Measurements from ENCODE around the gene ZDHHC18. TPM values are rescaled to one million over a fixed set of nuclear protein-coding genes. Genes with fewer than 3 reads are reported as not detected.

The ZDHHC18 gene
- total RNA-seq, 2 donors from 2014 or later, result 70.2 to 71.2 TPM

DNA sequence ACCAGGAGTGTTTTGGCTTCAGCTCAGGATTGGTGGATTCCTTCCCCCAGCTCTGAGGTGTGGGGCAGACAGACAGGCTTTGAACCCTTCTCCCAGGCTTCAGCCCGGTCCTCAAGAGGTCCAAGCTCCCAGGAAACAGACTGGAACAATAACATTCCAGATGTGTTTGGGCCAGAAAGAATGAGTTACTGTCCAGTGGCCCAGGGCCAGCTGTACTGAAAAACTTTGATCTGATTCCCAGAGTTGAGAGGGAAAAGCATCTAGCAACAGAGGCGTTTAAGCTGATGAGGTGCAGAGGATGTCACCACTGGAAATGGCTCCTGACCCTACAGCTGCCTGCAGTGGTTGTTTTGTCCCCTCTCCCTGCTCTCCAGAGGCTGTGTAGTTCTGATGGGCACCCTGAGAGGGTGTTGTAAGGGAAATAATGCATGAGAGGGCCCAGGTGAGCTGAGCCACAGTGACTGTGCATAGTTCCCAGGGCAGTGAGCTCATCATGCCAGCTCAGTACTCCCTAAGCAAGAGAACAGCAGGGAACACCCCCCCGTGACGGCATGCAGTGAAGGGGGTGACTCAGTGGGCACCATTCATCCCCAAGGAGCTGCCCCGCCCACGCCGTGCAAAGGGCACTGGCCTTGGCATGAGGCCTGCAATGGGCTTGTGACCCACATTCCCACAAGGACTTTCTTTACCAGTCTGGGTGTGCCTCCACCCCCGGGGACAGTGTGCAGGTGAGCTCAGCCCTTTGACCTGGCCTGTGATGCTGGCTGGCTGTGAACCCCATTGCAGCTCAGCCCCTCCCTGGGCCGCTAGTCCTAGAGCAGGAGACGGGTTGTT lies 22.7 kb downstream of the ZDHHC18 start:
- H3K27ac Mint-ChIP-seq, result no peak overlapping the region
- H3K4me3 Mint-ChIP-seq, result no peak overlapping the region
- DNase-seq, result no peak
- ATAC-seq, result no peak
- H3K4me1 Mint-ChIP-seq, result peaks cover 8% of the 10 kb centered on the region
- H3K36me3 Mint-ChIP-seq (ENCODE audit: low read depth), result peaks cover 11% of the 10 kb centered on the region
- H3K27me3 Mint-ChIP-seq, result no peaks in the 10 kb centered on the region
- no peaks in the 10 kb centered on the region for H3K9me3 ChIP-seq (ENCODE audit: control insufficient read depth, low read length, poor library complexity, severe bottlenecking)

DNA sequence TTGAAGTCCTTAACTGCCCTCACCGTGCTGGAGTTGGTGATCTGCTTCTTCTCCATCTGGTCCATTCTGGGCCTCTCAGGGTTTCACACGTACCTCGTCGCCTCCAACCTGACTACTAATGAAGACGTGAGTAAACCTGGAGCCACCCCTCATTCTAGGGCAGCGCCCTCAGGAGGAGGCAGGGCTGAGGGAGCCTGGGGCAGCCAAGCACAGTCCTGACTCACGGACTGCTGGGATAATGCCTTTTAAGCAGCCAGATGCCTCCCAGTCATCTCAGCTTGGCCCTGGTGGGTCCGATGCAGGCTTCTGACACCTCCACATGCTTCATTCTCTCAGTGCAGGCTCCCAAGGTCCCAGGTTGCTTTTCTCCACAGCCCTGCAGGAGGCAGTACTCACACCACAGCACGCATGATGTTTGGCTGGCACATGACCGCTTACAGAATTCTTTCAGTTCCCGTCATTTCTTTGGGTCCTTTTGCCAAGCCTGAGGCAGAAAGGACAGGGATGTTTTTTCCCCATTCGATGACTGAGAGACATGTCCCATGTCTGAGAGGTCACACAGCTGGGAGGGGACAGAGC lies 24.7 kb downstream of the ZDHHC18 start:
- peaks cover 11% of the 10 kb centered on the region for H3K36me3 Mint-ChIP-seq (ENCODE audit: low read depth)
- H3K27ac Mint-ChIP-seq, result no peak overlapping the region
- no peak overlapping the region for H3K4me3 Mint-ChIP-seq
- no peaks in the 10 kb centered on the region for H3K27me3 Mint-ChIP-seq
- peaks cover 8% of the 10 kb centered on the region for H3K4me1 Mint-ChIP-seq
- H3K9me3 ChIP-seq (ENCODE audit: control insufficient read depth, low read length, poor library complexity, severe bottlenecking), result no peaks in the 10 kb centered on the region
- DNase-seq (no peak), ATAC-seq (no peak)

DNA sequence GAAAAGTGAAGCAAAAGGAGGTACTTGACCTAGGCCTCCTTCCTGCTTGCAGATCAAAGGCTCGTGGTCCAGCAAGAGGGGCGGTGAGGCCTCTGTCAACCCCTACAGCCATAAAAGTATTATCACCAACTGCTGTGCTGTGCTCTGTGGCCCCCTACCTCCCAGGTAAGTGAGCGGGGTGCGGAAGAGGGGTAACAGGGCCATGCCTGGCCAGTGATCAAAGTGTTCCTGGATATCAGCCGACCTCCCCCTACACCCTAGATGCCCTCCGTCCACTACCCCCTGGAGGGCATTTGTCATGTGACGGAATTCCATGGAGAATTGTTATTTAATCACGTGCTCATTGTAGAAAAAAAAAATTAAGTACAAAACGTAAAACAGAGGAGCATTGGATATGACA lies 26.2 kb downstream of the ZDHHC18 start:
- H3K9me3 ChIP-seq (ENCODE audit: control insufficient read depth, low read length, poor library complexity, severe bottlenecking), result no peaks in the 10 kb centered on the region
- H3K4me3 Mint-ChIP-seq, result no peak overlapping the region
- H3K27ac Mint-ChIP-seq, result peak overlapping the region; percentile 16
- DNase-seq (no peak), ATAC-seq (no peak)
- H3K36me3 Mint-ChIP-seq (ENCODE audit: low read depth), result peaks cover 8% of the 10 kb centered on the region
- H3K4me1 Mint-ChIP-seq, result peaks cover 8% of the 10 kb centered on the region
- H3K27me3 Mint-ChIP-seq, result no peaks in the 10 kb centered on the region

DNA sequence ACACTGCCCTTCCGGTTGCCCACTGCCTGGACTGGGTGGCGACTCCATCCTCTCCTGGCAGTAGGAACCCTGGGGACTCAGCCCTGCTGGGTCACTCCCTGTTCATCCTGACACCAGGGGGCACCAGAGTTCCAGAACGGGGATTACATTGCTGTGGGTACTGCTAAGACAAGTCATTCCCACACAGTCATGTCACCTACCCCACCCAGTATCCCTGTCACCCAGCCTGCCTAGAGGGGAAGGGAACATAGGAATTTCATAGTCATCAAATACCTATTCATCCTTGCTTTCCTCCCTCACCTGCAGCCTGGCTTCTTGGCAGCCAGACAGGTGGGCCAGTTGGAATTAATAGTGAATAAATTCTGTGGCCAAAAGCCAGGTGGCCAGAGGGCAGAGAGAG lies 26.7 kb downstream of the ZDHHC18 start:
- no peaks in the 10 kb centered on the region for H3K9me3 ChIP-seq (ENCODE audit: control insufficient read depth, low read length, poor library complexity, severe bottlenecking)
- H3K36me3 Mint-ChIP-seq (ENCODE audit: low read depth), result peaks cover 6% of the 10 kb centered on the region
- DNase-seq, result peak; percentile 53 to 80 (median 55)
- peaks cover 8% of the 10 kb centered on the region for H3K4me1 Mint-ChIP-seq
- H3K4me3 Mint-ChIP-seq, result no peak overlapping the region
- peak; percentile 82 for ATAC-seq
- no peaks in the 10 kb centered on the region for H3K27me3 Mint-ChIP-seq
- H3K27ac Mint-ChIP-seq, result peak overlapping the region; percentile 16

DNA sequence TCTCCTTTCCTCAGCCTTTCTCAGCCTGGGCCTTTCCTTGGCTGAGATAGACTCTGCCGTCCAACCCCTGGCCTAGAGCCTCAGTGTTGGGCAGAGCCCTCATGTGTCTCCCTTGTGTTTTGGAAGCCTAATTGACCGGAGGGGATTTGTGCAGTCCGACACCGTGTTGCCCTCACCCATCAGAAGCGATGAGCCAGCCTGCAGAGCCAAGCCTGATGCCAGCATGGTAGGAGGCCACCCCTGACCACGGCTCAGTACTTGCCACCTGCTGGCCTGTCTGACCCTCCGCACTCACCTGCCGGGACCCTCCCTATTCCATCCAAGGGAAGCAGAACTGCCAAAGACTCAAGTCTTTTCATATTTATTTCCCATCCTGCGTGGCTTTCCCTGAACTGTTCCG lies 27.1 kb downstream of the ZDHHC18 start:
- H3K4me1 Mint-ChIP-seq, result peaks cover 8% of the 10 kb centered on the region
- ATAC-seq, result no peak
- peak overlapping the region; percentile 16 for H3K27ac Mint-ChIP-seq
- H3K4me3 Mint-ChIP-seq, result peak overlapping the region; percentile 45
- DNase-seq, result no peak
- H3K36me3 Mint-ChIP-seq (ENCODE audit: low read depth), result peaks cover 4% of the 10 kb centered on the region
- H3K9me3 ChIP-seq (ENCODE audit: control insufficient read depth, low read length, poor library complexity, severe bottlenecking), result no peaks in the 10 kb centered on the region
- no peaks in the 10 kb centered on the region for H3K27me3 Mint-ChIP-seq

DNA sequence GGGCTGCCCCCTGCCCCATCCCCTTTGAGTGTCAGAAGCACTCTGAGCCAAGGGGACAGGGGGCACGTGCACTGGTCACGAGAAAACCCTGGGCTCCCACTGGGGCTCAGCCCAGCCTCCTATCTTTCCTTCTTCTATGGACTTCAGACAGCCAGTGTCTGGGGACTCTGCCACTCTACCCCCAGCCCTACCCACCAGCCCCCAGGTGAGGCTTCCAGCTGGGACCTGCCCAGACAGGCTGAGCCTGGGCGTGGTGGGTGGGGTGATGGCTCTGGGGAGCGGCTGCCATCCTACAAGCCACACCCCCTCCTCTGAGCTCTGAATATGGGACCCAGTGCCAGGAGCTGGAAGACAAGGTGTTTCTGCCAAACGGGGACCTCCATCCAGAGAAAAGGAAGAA lies 28.4 kb downstream of the ZDHHC18 start:
- ATAC-seq, result no peak
- Mint-ChIP-seq H3K27me3 (no peaks in the 10 kb centered on the region), H3K4me3 (no peak overlapping the region), H3K36me3 (ENCODE audit: low read depth) (peaks cover 4% of the 10 kb centered on the region), H3K27ac (no peak overlapping the region), H3K4me1 (peaks cover 5% of the 10 kb centered on the region)
- no peak for DNase-seq
- H3K9me3 ChIP-seq (ENCODE audit: control insufficient read depth, low read length, poor library complexity, severe bottlenecking), result no peaks in the 10 kb centered on the region

DNA sequence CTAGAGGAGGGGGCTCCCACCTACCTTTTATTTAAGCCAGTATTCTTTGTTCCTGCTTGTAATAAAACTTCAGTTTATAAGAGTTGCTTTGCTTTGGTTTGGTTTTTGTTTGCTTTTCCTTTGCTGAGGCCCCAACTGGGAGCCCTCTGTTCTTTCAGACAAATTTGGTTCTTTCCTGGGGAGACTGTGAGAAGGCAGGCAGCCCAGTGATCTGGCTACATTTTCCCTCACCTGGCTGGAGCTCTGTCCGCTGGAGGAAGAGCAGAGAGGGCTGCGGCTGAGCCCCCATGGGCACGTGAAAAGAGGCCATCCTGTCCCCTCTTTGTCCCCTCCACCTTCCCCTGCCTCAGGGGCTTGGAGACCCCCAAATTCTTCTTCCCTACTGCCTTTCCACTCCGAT lies 29.1 kb downstream of the ZDHHC18 start:
- no peaks in the 10 kb centered on the region for H3K9me3 ChIP-seq (ENCODE audit: control insufficient read depth, low read length, poor library complexity, severe bottlenecking)
- Mint-ChIP-seq H3K27me3 (no peaks in the 10 kb centered on the region), H3K27ac (no peak overlapping the region), H3K36me3 (ENCODE audit: low read depth) (peaks cover 4% of the 10 kb centered on the region), H3K4me1 (peaks cover 4% of the 10 kb centered on the region), H3K4me3 (no peak overlapping the region)
- no peak for DNase-seq
- ATAC-seq, result no peak

DNA sequence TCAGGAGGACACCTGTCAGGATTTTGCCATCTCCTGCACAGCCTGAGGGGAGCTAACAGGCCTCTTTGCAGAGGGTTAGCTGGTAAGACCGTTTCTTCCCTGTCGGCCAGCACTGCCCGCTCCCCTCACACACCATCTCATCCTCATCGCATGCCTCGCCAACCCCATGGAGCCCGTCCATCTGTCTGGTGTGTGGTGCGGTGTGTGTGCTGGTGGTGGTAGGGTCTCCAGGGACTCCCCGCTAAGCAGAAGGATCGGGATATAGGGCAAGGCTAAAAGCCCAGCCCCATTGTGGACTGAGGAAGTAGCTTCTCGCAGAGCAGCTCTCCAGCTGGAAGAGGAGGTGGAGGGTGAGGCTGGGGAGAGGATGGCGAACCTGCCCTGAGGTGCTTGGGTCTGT lies 29.7 kb downstream of the ZDHHC18 start:
- Mint-ChIP-seq H3K4me3 (peak overlapping the region; percentile 28), H3K36me3 (ENCODE audit: low read depth) (peaks cover 4% of the 10 kb centered on the region), H3K27me3 (no peaks in the 10 kb centered on the region), H3K27ac (peak overlapping the region; percentile 47), H3K4me1 (peaks cover 4% of the 10 kb centered on the region)
- no peak for ATAC-seq
- no peak for DNase-seq
- H3K9me3 ChIP-seq (ENCODE audit: control insufficient read depth, low read length, poor library complexity, severe bottlenecking), result no peaks in the 10 kb centered on the region

DNA sequence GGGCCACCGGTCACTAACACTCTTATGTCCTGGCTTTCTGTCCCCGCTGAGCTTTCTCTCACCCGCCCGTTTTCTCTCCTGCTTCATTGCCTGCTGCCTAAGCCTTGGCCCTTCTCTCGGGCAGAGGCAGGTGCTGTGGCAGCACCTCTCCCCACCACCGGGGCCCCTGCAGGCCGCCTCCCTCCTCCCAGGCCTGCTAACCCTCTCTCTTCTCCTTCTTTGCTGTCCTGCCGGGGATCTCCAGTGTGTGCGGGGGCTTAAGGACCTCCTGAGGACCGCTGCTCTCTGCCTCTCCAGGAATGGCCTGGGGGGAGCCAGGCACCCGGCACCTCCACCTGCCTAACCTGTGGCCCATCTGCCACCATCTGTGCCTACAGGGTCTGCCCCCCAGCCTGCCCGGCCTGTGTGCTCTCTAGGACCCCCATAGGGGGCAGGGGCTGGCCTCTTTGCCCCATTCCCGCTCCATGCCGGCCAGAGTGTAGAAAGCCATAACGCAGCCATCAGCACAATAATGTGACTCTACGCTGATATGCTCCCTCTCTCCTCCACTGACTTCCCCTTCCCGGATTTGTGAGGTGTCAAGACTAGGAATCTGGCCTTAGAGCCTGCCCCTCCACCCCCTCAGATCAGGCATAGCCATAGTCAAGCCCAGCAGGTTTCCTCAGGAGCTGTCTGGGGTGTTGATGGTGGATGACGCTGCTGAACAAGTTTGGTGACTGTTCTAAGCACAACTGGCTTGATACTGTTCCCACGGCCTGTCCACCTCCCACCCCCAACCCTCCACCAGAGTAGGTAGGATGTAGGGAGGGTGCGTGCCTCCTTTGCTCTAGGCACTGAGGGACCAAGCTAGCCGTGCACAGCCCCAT lies 30.3 kb downstream of the ZDHHC18 start:
- ATAC-seq (no peak), DNase-seq (no peak)
- H3K9me3 ChIP-seq (ENCODE audit: control insufficient read depth, low read length, poor library complexity, severe bottlenecking), result no peaks in the 10 kb centered on the region
- Mint-ChIP-seq H3K27me3 (no peaks in the 10 kb centered on the region), H3K27ac (peak overlapping the region; percentile 47), H3K4me3 (no peak overlapping the region), H3K4me1 (peaks cover 5% of the 10 kb centered on the region), H3K36me3 (ENCODE audit: low read depth) (peaks cover 1% of the 10 kb centered on the region)

DNA sequence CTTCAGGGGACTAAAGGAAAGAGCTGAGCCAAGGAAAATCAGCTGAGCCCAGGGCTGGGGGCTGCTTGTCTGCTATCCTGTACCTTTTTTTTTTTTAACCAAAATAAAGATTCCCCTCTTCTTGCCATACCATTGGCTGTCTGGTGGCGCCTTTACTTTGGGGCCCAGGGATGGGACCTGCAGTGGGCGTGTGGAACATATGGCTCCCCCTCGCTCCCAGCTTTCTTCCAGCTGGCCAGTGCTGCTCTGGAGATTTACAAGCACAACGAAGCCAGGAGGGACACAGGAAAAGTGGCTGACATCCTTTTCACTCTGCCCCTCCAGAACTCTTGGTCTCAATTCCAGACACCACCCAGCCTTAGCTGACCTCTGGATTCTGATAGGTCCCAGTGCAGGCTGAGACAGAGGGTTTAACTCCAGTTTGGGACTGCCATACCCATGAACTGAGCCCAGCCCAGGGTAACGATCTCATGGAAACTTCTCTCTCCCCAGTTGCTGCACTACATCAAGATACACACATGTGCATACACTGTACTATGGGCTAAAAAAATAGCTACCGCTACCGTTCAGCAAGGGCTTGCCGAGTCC lies 31.1 kb downstream of the ZDHHC18 start:
- Mint-ChIP-seq H3K27me3 (no peaks in the 10 kb centered on the region), H3K4me1 (peaks cover 11% of the 10 kb centered on the region), H3K4me3 (no peak overlapping the region), H3K27ac (peak overlapping the region; percentile 6), H3K36me3 (ENCODE audit: low read depth) (no peaks in the 10 kb centered on the region)
- no peaks in the 10 kb centered on the region for H3K9me3 ChIP-seq (ENCODE audit: control insufficient read depth, low read length, poor library complexity, severe bottlenecking)
- ATAC-seq (no peak), DNase-seq (no peak)

DNA sequence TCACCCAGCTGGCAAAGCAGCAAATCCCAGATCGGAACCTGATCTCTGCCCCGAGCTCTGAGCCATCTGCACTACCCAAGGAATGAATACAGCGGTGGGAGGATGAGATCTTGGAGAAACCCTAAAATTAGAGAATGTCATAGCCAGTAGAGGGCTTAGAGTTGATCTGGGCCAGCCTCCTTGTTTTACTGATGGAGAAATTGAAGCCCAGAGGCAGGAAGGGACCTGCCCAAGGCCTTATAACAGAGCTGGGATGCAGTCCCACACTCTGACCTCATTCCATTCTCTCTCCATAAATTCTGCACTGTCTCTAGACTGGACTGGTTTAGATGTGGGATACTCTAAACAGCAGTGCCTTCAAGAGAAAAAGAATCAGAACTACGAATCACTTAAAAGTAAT lies 31.7 kb downstream of the ZDHHC18 start:
- H3K9me3 ChIP-seq (ENCODE audit: control insufficient read depth, low read length, poor library complexity, severe bottlenecking), result no peaks in the 10 kb centered on the region
- Mint-ChIP-seq H3K27me3 (no peaks in the 10 kb centered on the region), H3K36me3 (ENCODE audit: low read depth) (no peaks in the 10 kb centered on the region), H3K4me3 (no peak overlapping the region), H3K4me1 (peaks cover 13% of the 10 kb centered on the region), H3K27ac (peak overlapping the region; percentile 6)
- ATAC-seq, result no peak
- no peak for DNase-seq

DNA sequence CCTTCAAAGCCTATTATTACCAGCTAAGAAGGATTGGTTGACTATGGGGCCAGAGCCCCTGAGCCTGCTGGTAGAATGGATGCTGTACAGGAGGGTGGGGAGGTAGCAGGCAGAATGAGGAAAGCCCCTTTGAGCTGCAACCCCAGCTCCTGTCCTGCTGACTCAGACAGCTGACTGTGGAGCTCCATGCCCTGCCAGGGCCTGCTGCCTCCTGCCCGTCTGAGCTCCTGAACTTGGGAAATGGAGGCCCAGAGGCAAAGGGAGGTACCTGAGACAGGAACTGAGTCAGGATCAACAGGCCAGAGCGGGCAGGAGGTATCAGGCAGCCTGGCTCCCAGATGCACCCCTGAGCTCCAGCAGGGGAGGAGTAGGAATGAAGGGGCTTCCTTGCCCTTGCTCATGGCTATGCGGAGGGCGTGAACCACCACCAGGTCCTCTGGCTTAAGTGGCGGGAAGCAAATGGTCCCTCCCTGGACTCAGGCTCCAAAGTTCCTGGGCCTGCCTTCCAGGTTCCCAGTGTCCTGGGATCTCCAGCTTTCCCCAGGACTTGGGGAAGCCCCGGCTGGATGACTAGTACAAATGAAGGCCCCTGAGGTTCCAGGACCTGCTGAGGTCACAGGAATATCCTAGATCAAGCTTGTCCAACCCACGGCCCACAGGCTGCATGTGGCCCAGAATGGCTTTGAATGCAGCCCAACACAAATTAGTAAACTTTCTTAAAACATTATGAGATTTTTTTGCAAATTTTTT lies 32.6 kb downstream of the ZDHHC18 start:
- no peak overlapping the region for H3K4me3 Mint-ChIP-seq
- H3K27ac Mint-ChIP-seq, result peak overlapping the region; percentile 24
- H3K4me1 Mint-ChIP-seq, result peaks cover 18% of the 10 kb centered on the region
- H3K27me3 Mint-ChIP-seq, result no peaks in the 10 kb centered on the region
- no peaks in the 10 kb centered on the region for H3K9me3 ChIP-seq (ENCODE audit: control insufficient read depth, low read length, poor library complexity, severe bottlenecking)
- DNase-seq (no peak), ATAC-seq (no peak)
- no peaks in the 10 kb centered on the region for H3K36me3 Mint-ChIP-seq (ENCODE audit: low read depth)

Data from T-helper 17 cell (primary cell).